GM18873 (cell line): ENCODE measurements around the gene LRRC49.
"Not testable (repeated sequence)": the region's sequence is repeated elsewhere in the genome, so short reads cannot be mapped to it uniquely, and the experiment has no call there.

ENCODE experiments used
- ATAC-seq: cut with Tn5 transposase; IDR thresholded peaks from one replicate; pipeline ENCODE4 v1.9.1; 2021; ENCODE audit warnings: mild to moderate bottlenecking, moderate library complexity, moderate number of reproducible peaks; ENCODE audit not compliant: unreplicated experiment, low FRiP score

LRRC49 gene

DNA sequence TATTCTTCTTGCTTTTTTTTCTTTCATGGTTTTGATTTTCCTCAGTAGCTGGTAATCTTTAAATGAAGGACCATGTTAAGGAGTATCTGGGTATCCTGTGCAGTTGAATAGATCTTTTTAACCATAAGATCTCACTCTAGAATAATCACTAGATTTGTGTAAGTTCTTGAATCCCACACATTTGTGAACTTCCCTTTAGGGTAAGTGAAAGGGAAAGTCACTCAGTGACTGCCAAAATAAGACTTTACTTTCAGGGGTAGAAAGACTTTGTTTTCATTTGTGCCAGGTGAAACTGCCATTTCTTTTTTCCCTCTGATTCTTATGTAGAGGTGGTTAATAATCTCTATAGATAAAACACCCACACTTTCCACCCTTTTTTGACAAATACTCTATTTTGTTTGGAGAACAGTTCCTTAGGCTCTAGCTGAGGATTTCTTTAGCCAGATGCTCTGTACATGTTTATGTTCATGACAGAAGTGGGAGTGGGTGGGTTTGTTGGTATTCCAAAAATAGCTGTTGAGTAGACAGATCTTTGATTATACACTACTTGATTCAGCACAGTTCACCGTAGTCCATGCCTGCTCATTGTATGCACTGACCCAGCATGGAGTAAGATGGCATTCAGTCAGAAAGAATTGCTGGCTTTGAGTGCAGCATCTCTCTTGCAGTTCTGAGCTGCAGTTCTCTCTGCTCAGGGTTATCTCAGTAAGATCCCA lies 28.5 kb downstream of the LRRC49 start:
- no peak for ATAC-seq

DNA sequence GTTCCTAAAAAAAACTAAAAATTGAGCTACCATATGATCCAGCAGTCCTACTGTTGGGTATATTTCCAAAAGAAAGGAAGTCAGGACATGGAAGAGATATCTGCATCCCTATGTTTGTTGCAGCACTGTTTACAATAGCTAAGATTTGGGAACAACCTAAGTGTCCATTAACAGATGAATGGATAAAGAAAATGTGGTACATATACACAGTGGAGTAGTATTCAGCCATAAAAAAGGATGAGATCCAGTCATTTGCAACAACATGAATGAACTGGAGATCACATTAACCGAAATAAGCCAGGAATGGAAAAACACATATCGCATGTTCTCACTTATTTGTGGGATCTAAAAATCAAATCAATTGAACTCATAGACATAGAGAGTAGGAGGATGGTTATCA lies 29.5 kb downstream of the LRRC49 start:
- no peak for ATAC-seq

DNA sequence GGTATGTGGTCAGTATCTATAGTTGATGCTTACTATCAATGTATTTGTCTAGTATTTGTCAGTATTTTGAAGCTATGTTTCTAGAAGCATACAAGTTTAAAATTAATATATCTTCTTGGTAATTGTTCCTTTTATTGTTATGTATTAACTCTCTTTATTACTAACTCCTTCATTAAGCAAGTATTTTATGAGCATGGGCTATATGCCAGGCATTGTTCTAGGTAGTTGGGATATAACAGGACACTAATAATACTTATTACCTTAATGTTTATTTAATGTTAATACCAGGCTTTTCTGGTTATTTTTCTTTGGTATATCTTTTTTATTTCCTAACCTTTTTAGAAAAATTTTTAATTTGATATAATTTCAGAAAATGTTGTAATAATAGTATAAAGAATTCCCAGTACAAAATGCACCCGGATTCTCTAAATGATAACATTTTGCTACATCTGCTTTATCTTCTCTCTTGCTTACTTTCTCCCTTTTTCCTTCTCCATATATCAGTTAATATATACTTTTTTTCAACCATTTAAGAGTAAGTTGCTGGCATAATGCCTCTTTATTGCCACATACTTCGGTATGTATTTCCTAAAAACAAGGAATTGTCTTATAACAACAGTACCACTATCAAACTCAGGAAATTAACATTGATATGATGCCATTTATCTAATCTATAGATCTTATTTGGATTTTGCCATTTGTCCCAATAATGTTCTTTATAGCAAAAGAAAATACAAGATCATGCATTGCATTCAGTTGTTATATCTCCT lies 30.9 kb downstream of the LRRC49 start:
- ATAC-seq, result no peak

GRCh38 chr15:70926914-70927313 lies 34.3 kb downstream of the LRRC49 start:
- not testable (repeated sequence) for ATAC-seq

GRCh38 chr15:70931821-70932220 lies 39.2 kb downstream of the LRRC49 start:
- no peak for ATAC-seq

DNA sequence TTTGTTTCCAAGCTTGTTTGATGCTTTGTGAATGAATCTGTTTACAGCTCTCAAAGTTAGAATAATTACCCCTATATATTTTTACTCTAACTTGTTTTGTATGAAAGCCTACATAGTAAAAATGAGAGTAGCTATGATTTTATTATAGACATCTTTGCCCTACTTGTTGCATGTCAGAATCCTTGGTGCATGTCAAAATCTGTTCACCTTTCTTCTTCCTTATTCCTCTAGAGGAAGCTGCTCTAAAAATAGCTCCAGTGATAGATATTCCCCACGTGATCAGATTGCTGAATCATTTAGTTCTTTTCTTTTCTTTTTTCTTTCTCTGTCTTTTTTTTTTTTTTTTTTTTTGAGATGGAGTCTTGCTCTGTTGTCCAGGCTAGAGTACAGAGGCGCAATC lies 39.8 kb downstream of the LRRC49 start:
- no peak for ATAC-seq

DNA sequence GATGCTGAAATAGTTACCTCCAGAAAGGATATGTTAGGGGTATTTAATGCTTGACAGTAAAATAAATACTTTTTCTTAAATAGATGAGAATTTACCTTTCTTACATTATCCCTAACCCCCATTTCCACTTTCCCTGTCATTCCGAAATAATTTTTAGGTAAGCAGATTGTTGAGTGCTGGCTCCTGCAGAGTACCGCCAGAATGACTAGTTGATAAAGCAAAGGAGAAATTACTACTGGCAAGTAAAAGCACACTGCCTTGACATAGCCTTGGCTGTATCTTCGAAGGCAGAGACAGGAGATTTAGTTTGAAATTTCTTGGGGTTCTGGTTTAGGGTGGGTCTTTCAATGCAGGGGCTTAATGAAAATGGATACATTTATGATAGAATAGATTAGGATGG lies 40.8 kb downstream of the LRRC49 start:
- no peak for ATAC-seq

DNA sequence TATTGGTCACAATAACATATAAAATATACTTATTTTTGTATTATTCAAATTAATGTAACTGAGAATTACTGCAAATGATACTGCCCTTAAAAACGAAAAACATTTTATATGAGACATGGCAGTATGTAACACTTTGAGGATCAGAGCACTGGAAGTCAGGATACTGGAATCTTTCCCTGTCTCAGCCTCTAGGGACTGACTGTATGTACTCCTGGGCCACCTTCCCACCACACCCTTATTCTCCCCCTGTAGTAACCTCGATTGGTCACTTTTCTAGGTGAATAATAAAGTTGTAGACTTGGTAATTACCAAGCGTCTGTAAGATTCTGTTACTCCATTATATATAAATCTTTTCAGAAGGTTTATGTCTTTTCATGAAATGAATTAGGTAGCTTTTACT lies 43.0 kb downstream of the LRRC49 start:
- ATAC-seq, result no peak

- no peak for ATAC-seq
These were observed 43.7 kb downstream of the LRRC49 start for GRCh38 chr15:70936326-70936725.

GRCh38 chr15:70943285-70943684 lies 50.7 kb downstream of the LRRC49 start:
- ATAC-seq, result not testable (repeated sequence)

DNA sequence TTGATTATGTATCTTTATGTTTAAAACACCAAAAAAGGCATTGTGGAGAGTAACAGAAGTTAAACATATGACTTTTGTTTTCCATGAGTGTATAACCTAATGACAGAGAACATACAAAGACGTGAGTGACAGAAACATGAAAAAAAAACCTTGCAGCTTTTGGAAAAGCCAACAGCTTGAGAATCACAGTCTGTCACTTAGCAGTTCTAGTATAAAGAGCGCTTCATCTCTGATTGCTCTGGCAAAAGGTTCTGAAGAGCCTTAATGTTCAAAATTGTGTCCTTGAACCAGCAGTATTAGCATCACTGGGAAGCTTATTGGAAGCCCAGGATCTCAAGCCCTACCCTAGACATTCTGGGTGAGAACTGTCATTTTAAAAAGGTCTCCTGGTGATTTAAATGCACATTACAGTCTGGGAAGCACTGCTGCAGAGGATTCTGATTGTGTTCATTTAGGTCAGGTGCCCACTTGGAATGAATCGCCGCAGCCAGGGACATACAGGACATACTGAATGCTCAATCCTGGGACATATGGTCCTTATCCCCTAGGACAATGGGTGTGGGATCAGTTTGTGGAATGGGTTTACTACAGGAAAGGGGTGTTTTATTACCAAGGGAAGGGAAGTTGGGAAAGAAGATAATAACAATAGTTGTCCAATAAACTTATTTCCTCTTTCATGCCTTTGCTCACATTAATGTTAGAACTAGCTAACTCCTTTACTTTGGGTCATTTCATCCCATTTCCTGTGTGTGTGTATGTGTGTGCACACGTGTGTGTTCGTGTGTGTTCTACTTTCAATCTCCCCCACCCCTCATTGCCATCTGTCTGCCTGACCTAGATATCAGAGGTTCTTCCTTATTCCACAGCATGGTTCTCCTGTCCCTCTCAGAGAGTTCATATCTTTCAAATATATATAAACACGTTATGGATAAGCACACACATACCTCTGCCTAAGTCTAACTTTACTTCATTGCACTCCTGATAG lies 55.0 kb downstream of the LRRC49 start:
- ATAC-seq, result no peak

- no peak for ATAC-seq
These were observed 58.3 kb downstream of the LRRC49 start for GRCh38 chr15:70950953-70951352.

DNA sequence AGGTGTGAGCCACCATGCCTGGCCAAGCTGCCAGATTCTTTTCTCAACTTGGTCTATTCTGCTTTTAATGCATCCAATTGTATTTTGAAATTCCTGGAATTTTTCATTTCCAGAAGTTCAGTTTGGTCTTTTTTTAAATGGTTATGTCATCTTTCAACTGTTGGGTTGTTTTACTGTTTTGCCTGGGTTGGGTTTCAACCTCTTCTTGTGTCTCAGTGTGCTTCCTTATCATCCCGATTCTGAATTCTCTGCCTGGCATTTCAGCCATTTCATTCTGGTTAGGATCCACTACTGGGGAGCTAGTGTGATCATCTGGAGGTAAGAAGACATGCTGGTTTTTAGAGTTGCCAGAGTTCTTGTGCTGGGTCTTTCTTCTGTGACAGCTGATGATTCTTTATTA lies 61.5 kb downstream of the LRRC49 start:
- no peak for ATAC-seq

- ATAC-seq, result no peak
These were observed 62.1 kb downstream of the LRRC49 start for GRCh38 chr15:70954733-70955132.

GRCh38 chr15:70955151-70955550 lies 62.5 kb downstream of the LRRC49 start:
- no peak for ATAC-seq

DNA sequence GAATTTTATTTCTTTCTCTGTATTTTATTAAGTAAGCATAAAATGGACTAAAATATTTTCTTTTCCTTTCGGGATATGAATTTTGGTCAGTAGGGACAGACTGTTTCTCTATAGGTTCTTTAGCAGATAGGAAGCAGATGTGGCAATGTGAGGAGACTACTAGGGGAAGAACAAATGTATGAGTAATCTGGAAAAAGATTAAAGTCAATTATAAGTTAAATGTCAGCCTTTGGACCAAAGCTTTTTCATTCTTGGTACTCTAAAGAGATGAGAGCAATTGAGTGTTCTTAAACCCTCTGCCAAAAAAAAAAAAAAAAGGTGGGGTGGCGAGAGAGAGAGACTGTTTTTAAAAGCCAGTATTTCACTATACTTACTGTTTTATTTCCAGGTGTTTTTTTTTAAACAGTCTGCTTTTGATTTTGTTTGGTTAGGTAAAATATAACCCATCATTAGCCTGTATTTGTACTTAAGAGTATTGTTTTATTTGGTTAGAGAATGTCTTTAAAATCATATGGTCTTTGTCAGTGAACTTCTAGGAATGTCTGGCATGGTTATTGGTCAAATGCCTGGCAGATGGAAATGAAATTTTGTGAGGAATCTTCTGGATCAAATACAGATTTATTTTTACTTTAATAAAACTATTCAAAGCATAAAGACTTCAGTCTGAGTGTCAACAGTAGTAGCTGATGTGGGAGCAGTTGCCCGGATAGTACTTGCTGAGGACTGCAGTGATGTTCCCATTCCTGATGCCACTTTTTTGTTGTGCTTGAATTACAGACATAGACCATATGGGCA lies 63.8 kb downstream of the LRRC49 start:
- ATAC-seq, result no peak

DNA sequence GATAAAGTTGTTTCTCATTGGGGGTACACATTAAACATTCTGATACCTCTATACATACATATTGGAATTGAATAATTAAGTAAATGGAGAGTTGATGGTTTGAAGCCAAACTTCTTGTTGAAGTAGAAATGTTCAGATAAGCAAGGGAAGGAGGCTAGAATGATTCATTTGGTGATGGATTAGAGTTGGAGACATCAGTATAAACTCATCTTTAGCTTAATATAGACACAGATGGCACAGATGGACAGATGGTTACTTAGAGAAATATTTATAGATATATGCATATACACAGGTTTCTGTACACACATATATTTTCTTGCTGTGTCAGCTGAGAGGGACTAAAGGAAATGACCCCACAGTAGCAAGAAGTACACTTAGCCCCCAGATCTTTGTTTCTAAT lies 69.5 kb downstream of the LRRC49 start:
- ATAC-seq, result no peak

GRCh38 chr15:70963199-70963598 lies 70.6 kb downstream of the LRRC49 start:
- no peak for ATAC-seq

DNA sequence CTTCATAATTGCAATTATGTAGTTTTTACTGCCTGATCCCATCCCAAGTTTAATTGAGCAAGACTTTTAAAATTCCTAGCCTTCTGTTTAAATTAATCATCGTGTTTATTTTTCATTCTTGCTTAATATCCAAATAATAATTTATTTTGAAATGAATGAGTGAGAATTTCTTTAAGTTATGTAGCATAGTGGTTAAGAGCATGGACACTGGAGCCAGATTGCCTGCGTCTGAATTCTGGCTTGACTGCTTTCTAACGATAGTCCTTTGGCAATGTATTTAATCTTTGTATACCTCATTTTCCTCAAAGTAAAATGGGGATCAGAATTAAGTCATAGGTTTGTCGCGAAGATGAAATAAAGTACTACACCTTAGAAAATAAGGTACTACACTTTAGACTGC lies 71.4 kb downstream of the LRRC49 start:
- no peak for ATAC-seq

- ATAC-seq, result no peak
These were observed 72.1 kb downstream of the LRRC49 start for GRCh38 chr15:70964686-70965085.
